OCI-LY3 (cell line): ENCODE data around the gene FOSL2.

Experiments
- CTCF ChIP-seq: fragments of 200-600, 300-600 bp; sonication (generic); IDR thresholded peaks from 2 replicates; pipeline ENCODE4 v1.5.1; 2014; ENCODE audit warnings: antibody characterized with exemption, low read length, low read depth
- EZH2phosphoT487 ChIP-seq: fragments of 200-600 bp; shearing (Covaris generic); IDR thresholded peaks from 2 replicates; pipeline ENCODE4 v1.6.1; 2018; ENCODE audit warnings: antibody characterized with exemption, mixed run types, low read depth

GRCh38 chr2:28355521-28356094 is 37.0 kb upstream of the FOSL2 start:
- no peak for TF ChIP-seq CTCF
- TF ChIP-seq EZH2phosphoT487: no peak
